Fibroblast of lung (primary cell): ENCODE measurements around the gene GRIA1. TPM values are rescaled to one million over a fixed set of nuclear protein-coding genes. Genes with fewer than 3 reads are reported as not detected.

ENCODE experiments used
- DNase-seq, 2 donors: peaks; one replicate each; pipeline versions ENCODE4 v3.0.0 to v3.0.0-alpha.2; 2010; ENCODE audit warnings: low read depth in 2 of 2
- H2AFZ ChIP-seq: 2 replicates; pipeline ENCODE4 v1.5.1; 2012; ENCODE audit warnings: low read length, control low read depth, inconsistent platforms
- H3K27ac ChIP-seq: 2 replicates; pipeline ENCODE4 v1.5.1; 2011; ENCODE audit warnings: low read length, control low read depth; ENCODE audit not compliant: insufficient read depth
- H3K27me3 ChIP-seq: 2 replicates; pipeline ENCODE4 v1.5.1; 2011; ENCODE audit warnings: mild to moderate bottlenecking, low read length; ENCODE audit not compliant: control insufficient read depth, insufficient read depth
- H3K36me3 ChIP-seq: 2 replicates; pipeline ENCODE4 v1.5.1; 2011; ENCODE audit warnings: low read length; ENCODE audit not compliant: control insufficient read depth, insufficient read depth
- H3K4me1 ChIP-seq: 2 replicates; pipeline ENCODE4 v1.5.1; 2011; ENCODE audit warnings: low read length; ENCODE audit not compliant: control insufficient read depth, insufficient read depth; ENCODE audit errors: extremely low read depth
- H3K4me2 ChIP-seq: 2 replicates; pipeline ENCODE4 v1.5.1; 2011; ENCODE audit warnings: low read length, control low read depth; ENCODE audit not compliant: insufficient read depth; ENCODE audit errors: extremely low read depth
- H3K4me3 ChIP-seq, 4 experiments: fragments of 200-600 bp in 1 of 4; sonication (generic) in 1 of 4; replicated peaks in 1 of 4; 2 replicates each; pipeline ENCODE4 v1.5.1; 2011 to 2016; ENCODE audit warnings: low read length in 4 of 4, low read depth in 3 of 4, mild to moderate bottlenecking in 3 of 4, control low read depth in 2 of 4, inconsistent platforms in 1 of 4, mixed read lengths in 1 of 4; ENCODE audit not compliant: insufficient read depth in 1 of 4; ENCODE audit errors: control extremely low read depth in 1 of 4
- H3K79me2 ChIP-seq: 2 replicates; pipeline ENCODE4 v1.5.1; 2012; ENCODE audit warnings: mild to moderate bottlenecking, low read length, inconsistent platforms; ENCODE audit not compliant: control insufficient read depth, insufficient read depth
- H3K9ac ChIP-seq: 2 replicates; pipeline ENCODE4 v1.5.1; 2011; ENCODE audit warnings: mild to moderate bottlenecking, low read length, control low read depth; ENCODE audit not compliant: insufficient read depth
- H3K9me3 ChIP-seq: 2 replicates; pipeline ENCODE4 v1.5.1; 2012; ENCODE audit warnings: low read depth, low read length; ENCODE audit not compliant: control insufficient read depth, insufficient read depth
- H4K20me1 ChIP-seq: 2 replicates; pipeline ENCODE4 v1.5.1; 2011; ENCODE audit warnings: low read length; ENCODE audit not compliant: control insufficient read depth, insufficient read depth; ENCODE audit errors: extremely low read depth
- EZH2 ChIP-seq: IDR thresholded peaks from 2 replicates; pipeline ENCODE4 v1.5.1; 2012; ENCODE audit warnings: low read length, control low read depth, mild to moderate bottlenecking; ENCODE audit errors: missing control alignments
- polyA plus RNA-seq, 2 donors: library from polyadenylated mRNA; depleted of rRNA in 1 of 2; stranded (reverse) in 1 of 2; unstranded in 1 of 2; fragments of >200 nt; gene quantifications; 2 replicates each; pipeline ENCODE4 v1.2.1, GENCODE V29; 2011 to 2012; ENCODE audit warnings: missing spikeins in 1 of 2
- total RNA-seq: library from RNA; depleted of rRNA; stranded (reverse); fragments of >200 nt; gene quantifications from 2 replicates; pipeline ENCODE4 v1.2.1, GENCODE V29; 2014
- TF ChIP-seq, protein P1 (sequence below), 2 donors: IDR thresholded peaks in 1 of 2; conservative IDR thresholded peaks in 1 of 2; 1 replicate in 1 of 2; 2 replicates in 1 of 2; pipeline ENCODE4 v1.5.1; 2011 to 2012; ENCODE audit warnings: low read length in 2 of 2, control low read depth in 1 of 2, inconsistent platforms in 1 of 2, low read depth in 1 of 2, mild to moderate bottlenecking in 1 of 2

GRIA1 gene
- total and polyA plus RNA-seq, 2 donors (not counting 1 experiment from before 2014, with no cell fraction given): 2.0 to 4.5 TPM

DNA sequence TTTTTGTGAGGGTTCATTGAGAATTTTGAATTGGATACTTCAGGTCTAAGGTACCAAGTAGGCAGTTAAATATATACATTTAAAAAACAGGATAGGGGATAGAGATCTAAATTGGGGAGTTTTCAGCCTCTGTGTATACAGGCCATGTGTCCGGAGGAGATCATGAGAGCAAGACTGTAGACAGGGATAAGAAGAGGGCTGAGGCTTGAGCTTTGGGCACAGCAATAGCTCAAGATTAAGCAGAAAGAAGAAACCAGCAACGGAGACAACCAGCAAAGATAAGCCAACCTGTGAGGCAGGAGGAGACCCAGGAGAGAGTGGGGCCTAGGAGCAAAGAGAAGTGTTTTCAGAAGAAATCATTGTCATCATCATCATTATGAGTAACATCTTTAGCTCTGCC lies 258.4 kb downstream of the GRIA1 start:
- H3K27me3 ChIP-seq: no peaks in the 10 kb centered on the region
- TF ChIP-seq EZH2: no peak
- TF ChIP-seq, protein P1, sequence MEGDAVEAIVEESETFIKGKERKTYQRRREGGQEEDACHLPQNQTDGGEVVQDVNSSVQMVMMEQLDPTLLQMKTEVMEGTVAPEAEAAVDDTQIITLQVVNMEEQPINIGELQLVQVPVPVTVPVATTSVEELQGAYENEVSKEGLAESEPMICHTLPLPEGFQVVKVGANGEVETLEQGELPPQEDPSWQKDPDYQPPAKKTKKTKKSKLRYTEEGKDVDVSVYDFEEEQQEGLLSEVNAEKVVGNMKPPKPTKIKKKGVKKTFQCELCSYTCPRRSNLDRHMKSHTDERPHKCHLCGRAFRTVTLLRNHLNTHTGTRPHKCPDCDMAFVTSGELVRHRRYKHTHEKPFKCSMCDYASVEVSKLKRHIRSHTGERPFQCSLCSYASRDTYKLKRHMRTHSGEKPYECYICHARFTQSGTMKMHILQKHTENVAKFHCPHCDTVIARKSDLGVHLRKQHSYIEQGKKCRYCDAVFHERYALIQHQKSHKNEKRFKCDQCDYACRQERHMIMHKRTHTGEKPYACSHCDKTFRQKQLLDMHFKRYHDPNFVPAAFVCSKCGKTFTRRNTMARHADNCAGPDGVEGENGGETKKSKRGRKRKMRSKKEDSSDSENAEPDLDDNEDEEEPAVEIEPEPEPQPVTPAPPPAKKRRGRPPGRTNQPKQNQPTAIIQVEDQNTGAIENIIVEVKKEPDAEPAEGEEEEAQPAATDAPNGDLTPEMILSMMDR (conservative IDR thresholded peaks at IDR 0.05 in 1 of 2, IDR thresholded peaks at IDR 0.05 in 1 of 2; ENCODE audit: low read depth in 1 of 2, low read length in 2 of 2): no peak
- H3K4me2 ChIP-seq: no peak overlapping the region
- DNase-seq: no peak
- no peak overlapping the region for H3K27ac ChIP-seq
- no peaks in the 10 kb centered on the region for H3K36me3 ChIP-seq
- no peaks in the 10 kb centered on the region for H4K20me1 ChIP-seq
- no peaks in the 10 kb centered on the region for H3K9me3 ChIP-seq
- no peaks in the 10 kb centered on the region for H3K4me1 ChIP-seq
- no peaks in the 10 kb centered on the region for H3K79me2 ChIP-seq
- H3K9ac ChIP-seq: no peak overlapping the region
- H3K4me3 ChIP-seq: no peak overlapping the region
- no peak overlapping the region for H2AFZ ChIP-seq

DNA sequence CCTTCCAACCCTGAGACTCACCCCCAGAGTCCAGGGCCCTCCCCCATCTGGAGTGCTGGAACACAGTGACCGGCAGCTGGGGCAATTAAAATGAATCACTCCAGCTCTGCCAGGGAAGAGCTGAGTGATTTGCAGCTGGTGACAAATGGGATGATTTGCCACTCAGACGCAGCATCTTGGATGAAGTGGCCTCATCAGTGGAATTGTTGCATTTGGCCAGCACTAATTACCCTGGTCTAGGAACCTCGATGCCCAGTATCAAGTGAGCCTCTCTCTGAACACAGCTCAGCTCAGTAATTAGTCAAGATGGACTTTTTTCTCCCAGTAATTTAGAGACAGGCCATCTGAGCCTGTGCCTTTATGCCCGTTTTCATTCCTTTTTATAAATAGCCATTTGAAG lies 259.5 kb downstream of the GRIA1 start:
- Histone ChIP-seq H3K27ac (no peak overlapping the region), H3K4me1 (no peaks in the 10 kb centered on the region), H3K9ac (no peak overlapping the region), H3K4me2 (no peak overlapping the region), H3K4me3 (no peak overlapping the region), H4K20me1 (no peaks in the 10 kb centered on the region), H3K79me2 (no peaks in the 10 kb centered on the region), H3K9me3 (no peaks in the 10 kb centered on the region), H2AFZ (no peak overlapping the region), H3K36me3 (no peaks in the 10 kb centered on the region), H3K27me3 (no peaks in the 10 kb centered on the region)
- TF ChIP-seq EZH2: no peak
- TF ChIP-seq, protein P1 (conservative IDR thresholded peaks at IDR 0.05 in 1 of 2, IDR thresholded peaks at IDR 0.05 in 1 of 2; ENCODE audit: low read depth in 1 of 2, low read length in 2 of 2): no peak
- no peak for DNase-seq

DNA sequence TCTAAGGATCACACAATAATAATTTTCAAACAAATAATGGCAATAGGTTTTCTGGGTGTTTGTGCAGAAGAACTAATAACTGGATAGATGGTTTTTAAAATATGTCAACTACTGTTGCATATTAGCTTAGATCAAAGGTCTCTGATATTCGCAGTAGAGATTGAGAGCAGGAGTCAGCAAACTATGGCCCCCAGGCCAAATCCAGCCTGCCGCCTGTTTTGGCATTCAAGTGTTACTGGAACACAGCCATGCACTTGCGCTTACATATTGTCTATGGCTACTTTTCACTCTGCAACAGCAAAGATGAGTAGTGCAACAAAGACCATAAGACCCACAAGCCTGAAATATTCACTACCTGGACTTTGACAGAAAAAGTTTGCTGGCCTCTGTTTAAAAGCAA lies 260.8 kb downstream of the GRIA1 start:
- Histone ChIP-seq H3K36me3 (no peaks in the 10 kb centered on the region), H3K4me3 (no peak overlapping the region), H4K20me1 (no peaks in the 10 kb centered on the region), H3K27me3 (no peaks in the 10 kb centered on the region), H3K9me3 (no peaks in the 10 kb centered on the region), H2AFZ (no peak overlapping the region), H3K79me2 (no peaks in the 10 kb centered on the region), H3K9ac (no peak overlapping the region), H3K4me2 (no peak overlapping the region), H3K27ac (no peak overlapping the region), H3K4me1 (no peaks in the 10 kb centered on the region)
- DNase-seq: no peak
- TF ChIP-seq, protein P1 (conservative IDR thresholded peaks at IDR 0.05 in 1 of 2, IDR thresholded peaks at IDR 0.05 in 1 of 2; ENCODE audit: low read depth in 1 of 2, low read length in 2 of 2): no peak
- TF ChIP-seq EZH2: no peak
